ENCODE data around the gene HES1. TPM values are rescaled to one million over a fixed set of nuclear protein-coding genes. Genes with fewer than 3 reads are reported as not detected.

HES1 gene
- polyA plus RNA-seq, 3 donors: 71.6 to 89.9 (median 77.0) TPM

- no peak for DNase-seq (ENCODE audit: low read depth in 3 of 3, low spot score in 2 of 3)
Observed at GRCh38 chr3:194165271-194166018, 29.5 kb downstream of the HES1 start.

- no peak for DNase-seq (ENCODE audit: low read depth in 3 of 3, low spot score in 2 of 3)
Observed at GRCh38 chr3:194166682-194167479, 30.9 kb downstream of the HES1 start.

- DNase-seq (ENCODE audit: low read depth in 3 of 3, low spot score in 2 of 3): no peak
Observed at GRCh38 chr3:194167480-194168282, 31.7 kb downstream of the HES1 start.

- no peak for DNase-seq (ENCODE audit: low read depth in 3 of 3, low spot score in 2 of 3)
Observed at GRCh38 chr3:194168994-194169393, 33.0 kb downstream of the HES1 start.

GRCh38 chr3:194169595-194169994 is 33.6 kb downstream of the HES1 start:
- DNase-seq (ENCODE audit: low read depth in 3 of 3, low spot score in 2 of 3): no peak

- no peak for DNase-seq (ENCODE audit: low read depth in 3 of 3, low spot score in 2 of 3)
Observed at GRCh38 chr3:194170793-194171192, 34.8 kb downstream of the HES1 start.

GRCh38 chr3:194174406-194174805 is 38.5 kb downstream of the HES1 start:
- DNase-seq (ENCODE audit: low read depth in 3 of 3, low spot score in 2 of 3): no peak

GRCh38 chr3:194174980-194175379 is 39.0 kb downstream of the HES1 start:
- no peak for DNase-seq (ENCODE audit: low read depth in 3 of 3, low spot score in 2 of 3)

GRCh38 chr3:194176274-194176991 is 40.5 kb downstream of the HES1 start:
- no peak for DNase-seq (ENCODE audit: low read depth in 3 of 3, low spot score in 2 of 3)

- no peak for DNase-seq (ENCODE audit: low read depth in 3 of 3, low spot score in 2 of 3)
Observed at GRCh38 chr3:194177141-194177540, 41.2 kb downstream of the HES1 start.

GRCh38 chr3:194178128-194178527 is 42.2 kb downstream of the HES1 start:
- no peak for DNase-seq (ENCODE audit: low read depth in 3 of 3, low spot score in 2 of 3)

GRCh38 chr3:194178669-194179068 is 42.7 kb downstream of the HES1 start:
- no peak for DNase-seq (ENCODE audit: low read depth in 3 of 3, low spot score in 2 of 3)

GRCh38 chr3:194180570-194180969 is 44.6 kb downstream of the HES1 start:
- no peak for DNase-seq (ENCODE audit: low read depth in 3 of 3, low spot score in 2 of 3)

GRCh38 chr3:194181612-194182529 is 45.9 kb downstream of the HES1 start:
- no peak for DNase-seq (ENCODE audit: low read depth in 3 of 3, low spot score in 2 of 3)

GRCh38 chr3:194183271-194183670 is 47.3 kb downstream of the HES1 start:
- DNase-seq (ENCODE audit: low read depth in 3 of 3, low spot score in 2 of 3): no peak

GRCh38 chr3:194184265-194184751 is 48.4 kb downstream of the HES1 start:
- no peak for DNase-seq (ENCODE audit: low read depth in 3 of 3, low spot score in 2 of 3)

GRCh38 chr3:194184801-194185200 is 48.9 kb downstream of the HES1 start:
- DNase-seq (ENCODE audit: low read depth in 3 of 3, low spot score in 2 of 3): no peak

GRCh38 chr3:194185221-194185620 is 49.3 kb downstream of the HES1 start:
- DNase-seq (ENCODE audit: low read depth in 3 of 3, low spot score in 2 of 3): no peak

- DNase-seq (ENCODE audit: low read depth in 3 of 3, low spot score in 2 of 3): no peak
Observed at GRCh38 chr3:194187233-194187944, 51.4 kb downstream of the HES1 start.
